Endodermal cell (in vitro differentiated cells): ENCODE data around the gene GNAQ. TPM values are rescaled to one million over a fixed set of nuclear protein-coding genes. Genes with fewer than 3 reads are reported as not detected.

Experiments
- DNase-seq: peaks from one replicate; pipeline ENCODE4 v3.0.0-alpha.2; 2017
- H3K27ac ChIP-seq: 2 replicates; pipeline ENCODE4 v1.5.1; 2013; ENCODE audit warnings: mild to moderate bottlenecking, low read depth, low read length, moderate library complexity
- H3K27me3 ChIP-seq: 2 replicates; pipeline ENCODE4 v1.6.1; 2013; ENCODE audit warnings: mild to moderate bottlenecking, low read length, moderate library complexity; ENCODE audit not compliant: insufficient read depth, control insufficient read depth, poor library complexity, severe bottlenecking
- H3K36me3 ChIP-seq: 2 replicates; pipeline ENCODE4 v1.7.0; 2013; ENCODE audit warnings: mild to moderate bottlenecking, low read length, moderate library complexity; ENCODE audit not compliant: control insufficient read depth, insufficient read depth
- H3K4me1 ChIP-seq: one replicate; pipeline ENCODE4 v1.7.0; 2013; ENCODE audit warnings: low read length; ENCODE audit not compliant: control insufficient read depth, insufficient read depth
- H3K4me3 ChIP-seq: 2 replicates; pipeline ENCODE4 v1.5.1; 2013; ENCODE audit warnings: mild to moderate bottlenecking, low read length, moderate library complexity
- H3K9ac ChIP-seq: 2 replicates; pipeline ENCODE4 v1.6.1; 2013; ENCODE audit warnings: mild to moderate bottlenecking, low read length, moderate library complexity; ENCODE audit not compliant: poor library complexity, severe bottlenecking; ENCODE audit errors: extremely low read depth
- H3K9me3 ChIP-seq: 2 replicates; pipeline ENCODE4 v1.6.1; 2013; ENCODE audit warnings: mild to moderate bottlenecking, low read length, moderate library complexity; ENCODE audit not compliant: control insufficient read depth
- H3K27ac Mint-ChIP-seq: 2 replicates; pipeline ENCODE4 v1.8.0; 2020; ENCODE audit warnings: mixed read lengths
- H3K27me3 Mint-ChIP-seq: 2 replicates; pipeline ENCODE4 v1.8.0; 2021; ENCODE audit warnings: mild to moderate bottlenecking, mixed read lengths; ENCODE audit not compliant: insufficient read depth
- H3K36me3 Mint-ChIP-seq: 2 replicates; pipeline ENCODE4 v1.8.0; 2020; ENCODE audit warnings: low read depth, mixed read lengths
- H3K4me1 Mint-ChIP-seq: 2 replicates; pipeline ENCODE4 v1.8.0; 2020; ENCODE audit warnings: mixed read lengths
- H3K4me3 Mint-ChIP-seq: 2 replicates; pipeline ENCODE4 v1.8.0; 2020; ENCODE audit warnings: mild to moderate bottlenecking, moderate library complexity, mixed read lengths
- H3K9me3 Mint-ChIP-seq: 2 replicates; pipeline ENCODE4 v1.8.0; 2020; ENCODE audit warnings: mild to moderate bottlenecking, mixed read lengths
- WGBS, 2 experiments: methylation state at CpG; one replicate each; pipeline versions ENCODE4 v1.1.5 to v1.1.7; 2013; ENCODE audit warnings: missing lambda C conversion rate in 2 of 2, mixed read lengths in 1 of 2; ENCODE audit not compliant: insufficient coverage in 1 of 2, insufficient read length in 1 of 2; 5-methylcytosine and 5-hydroxymethylcytosine counted together
- total RNA-seq, 2 donors: library from RNA; stranded (reverse); fragmentation: NEBNext Ultra II Directional in 1 of 2; extraction: Animal tissue kit (Norgen Biotek cat#: 25700) in 1 of 2; gene quantifications; 2 replicates in 1 of 2; 3 replicates in 1 of 2; pipeline ENCODE4 v1.2.1, GENCODE V29; 2021
- TF ChIP-seq, protein P1 (sequence below): fragments of 200-600 bp; sonication (generic); conservative IDR thresholded peaks from 2 replicates; pipeline ENCODE4 v1.5.0; 2021; ENCODE audit warnings: antibody characterized with exemption, mild to moderate bottlenecking

GNAQ gene
- total RNA-seq, 2 donors from 2014 or later: 46.0 to 57.6 TPM

DNA sequence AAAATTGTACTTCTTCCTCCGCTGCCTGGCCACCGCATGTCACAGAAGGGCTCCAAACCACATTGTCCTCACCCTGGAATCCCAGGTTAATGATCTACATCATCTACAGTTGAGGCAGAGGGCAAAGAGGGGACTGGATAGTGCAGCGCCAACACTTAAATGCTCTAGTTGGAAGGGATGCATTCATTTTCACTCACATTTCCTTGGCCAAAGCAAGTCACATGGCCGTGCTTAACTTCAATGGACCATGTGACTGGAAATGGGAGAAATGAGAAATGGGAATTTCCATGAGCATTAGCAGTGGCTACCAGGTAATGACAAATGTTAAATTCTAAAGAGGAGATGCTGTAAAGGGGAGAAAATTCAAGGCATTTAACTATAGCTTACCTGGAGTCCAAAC is 13.3 kb upstream of the GNAQ start:
- DNase-seq: no peak
- H3K4me1 Mint-ChIP-seq: no peaks in the 10 kb centered on the region
- no peak overlapping the region for H3K27ac Mint-ChIP-seq
- Histone ChIP-seq H3K9me3 (no peaks in the 10 kb centered on the region), H3K4me1 (no peaks in the 10 kb centered on the region), H3K36me3 (no peaks in the 10 kb centered on the region), H3K27ac (no peak overlapping the region), H3K4me3 (no peak overlapping the region), H3K9ac (no peak overlapping the region), H3K27me3 (no peaks in the 10 kb centered on the region)
- no peaks in the 10 kb centered on the region for H3K9me3 Mint-ChIP-seq
- H3K4me3 Mint-ChIP-seq: no peak overlapping the region
- no peaks in the 10 kb centered on the region for H3K36me3 Mint-ChIP-seq
- H3K27me3 Mint-ChIP-seq: peaks cover 2% of the 10 kb centered on the region
- 50 to 61% methylated on average over 2 to 4 of the region's 4 CpGs for WGBS, 2 experiments
- TF ChIP-seq, protein P1, sequence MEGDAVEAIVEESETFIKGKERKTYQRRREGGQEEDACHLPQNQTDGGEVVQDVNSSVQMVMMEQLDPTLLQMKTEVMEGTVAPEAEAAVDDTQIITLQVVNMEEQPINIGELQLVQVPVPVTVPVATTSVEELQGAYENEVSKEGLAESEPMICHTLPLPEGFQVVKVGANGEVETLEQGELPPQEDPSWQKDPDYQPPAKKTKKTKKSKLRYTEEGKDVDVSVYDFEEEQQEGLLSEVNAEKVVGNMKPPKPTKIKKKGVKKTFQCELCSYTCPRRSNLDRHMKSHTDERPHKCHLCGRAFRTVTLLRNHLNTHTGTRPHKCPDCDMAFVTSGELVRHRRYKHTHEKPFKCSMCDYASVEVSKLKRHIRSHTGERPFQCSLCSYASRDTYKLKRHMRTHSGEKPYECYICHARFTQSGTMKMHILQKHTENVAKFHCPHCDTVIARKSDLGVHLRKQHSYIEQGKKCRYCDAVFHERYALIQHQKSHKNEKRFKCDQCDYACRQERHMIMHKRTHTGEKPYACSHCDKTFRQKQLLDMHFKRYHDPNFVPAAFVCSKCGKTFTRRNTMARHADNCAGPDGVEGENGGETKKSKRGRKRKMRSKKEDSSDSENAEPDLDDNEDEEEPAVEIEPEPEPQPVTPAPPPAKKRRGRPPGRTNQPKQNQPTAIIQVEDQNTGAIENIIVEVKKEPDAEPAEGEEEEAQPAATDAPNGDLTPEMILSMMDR: no peak

DNA sequence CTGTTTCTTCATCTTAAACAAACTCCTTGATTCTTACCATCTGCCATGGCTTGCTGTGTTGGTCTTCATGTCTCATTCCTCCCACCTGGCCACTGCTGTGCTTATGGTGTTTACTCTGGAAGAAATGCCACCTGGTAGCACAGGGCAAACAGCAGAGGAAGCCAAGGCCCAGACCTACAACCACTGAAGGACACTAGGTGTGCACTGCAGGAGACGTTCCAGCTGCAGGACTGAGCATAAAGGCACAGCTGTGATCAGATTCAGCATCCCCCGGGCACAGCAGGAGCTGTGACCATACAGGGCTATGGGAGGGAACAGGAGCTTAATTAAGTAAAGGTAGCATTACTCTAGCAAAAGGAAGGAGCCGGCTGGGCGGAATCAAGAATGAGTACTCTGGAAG is 12.6 kb upstream of the GNAQ start:
- Histone ChIP-seq H3K4me1 (no peaks in the 10 kb centered on the region), H3K9ac (no peak overlapping the region), H3K27ac (no peak overlapping the region), H3K27me3 (no peaks in the 10 kb centered on the region), H3K9me3 (no peaks in the 10 kb centered on the region), H3K36me3 (no peaks in the 10 kb centered on the region), H3K4me3 (no peak overlapping the region)
- Mint-ChIP-seq H3K27me3 (peaks cover 2% of the 10 kb centered on the region), H3K27ac (no peak overlapping the region), H3K36me3 (no peaks in the 10 kb centered on the region), H3K4me3 (no peak overlapping the region), H3K9me3 (no peaks in the 10 kb centered on the region), H3K4me1 (no peaks in the 10 kb centered on the region)
- WGBS, 2 experiments: 83 to 87% methylated on average over 4 of the region's 4 CpGs
- TF ChIP-seq, protein P1: no peak
- no peak for DNase-seq

DNA sequence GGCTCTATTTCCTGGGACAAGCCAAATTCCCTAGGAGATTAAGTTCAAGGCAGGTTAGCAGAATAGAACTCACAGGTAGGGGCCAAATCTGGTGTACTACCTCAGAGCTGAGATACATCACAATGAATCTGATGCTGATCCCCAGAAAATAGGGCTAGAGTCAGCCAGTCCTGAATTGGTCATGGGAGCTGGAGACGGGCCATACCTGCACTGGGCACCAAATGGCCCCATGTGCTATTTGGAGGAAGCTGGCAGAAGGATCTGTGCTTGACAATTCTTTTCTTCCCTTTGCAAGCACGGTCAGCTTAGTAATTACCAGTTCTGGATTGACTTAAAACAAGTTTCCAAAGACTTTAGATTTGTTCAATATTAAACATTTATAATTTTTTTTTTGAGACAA is 10.4 kb upstream of the GNAQ start:
- no peaks in the 10 kb centered on the region for H3K27me3 ChIP-seq
- 93 to 100% methylated on average over 1 to 2 of the region's 2 CpGs for WGBS, 2 experiments
- H3K36me3 Mint-ChIP-seq: no peaks in the 10 kb centered on the region
- H3K9me3 Mint-ChIP-seq: no peaks in the 10 kb centered on the region
- DNase-seq: no peak
- no peaks in the 10 kb centered on the region for H3K9me3 ChIP-seq
- H3K4me3 Mint-ChIP-seq: no peak overlapping the region
- no peaks in the 10 kb centered on the region for H3K4me1 ChIP-seq
- TF ChIP-seq, protein P1: no peak
- H3K27ac ChIP-seq: no peak overlapping the region
- H3K36me3 ChIP-seq: no peaks in the 10 kb centered on the region
- no peak overlapping the region for H3K4me3 ChIP-seq
- H3K27me3 Mint-ChIP-seq: peaks cover 2% of the 10 kb centered on the region
- no peak overlapping the region for H3K9ac ChIP-seq
- no peaks in the 10 kb centered on the region for H3K4me1 Mint-ChIP-seq
- H3K27ac Mint-ChIP-seq: no peak overlapping the region
